Stimulated activated CD4-positive, alpha-beta T cell treated with anti-CD3 and anti-CD28 coated beads, Interleukin-1b, Interleukin-23, amount 100 ng/mL, for 48 hours (primary cell): ENCODE data around the gene OFD1.
A peak's percentile ranks its signal among the peaks of the same experiment; 100 is the strongest.

Experiments
- DNase-seq: peaks from one replicate; pipeline ENCODE4 v3.0.0-alpha.2; 2020

The OFD1 gene

GRCh38 chrX:13752646-13753045 lies 18.1 kb downstream of the OFD1 start:
- DNase-seq: no peak

GRCh38 chrX:13754765-13755164 lies 20.2 kb downstream of the OFD1 start:
- no peak for DNase-seq

- no peak for DNase-seq
These were observed 20.7 kb downstream of the OFD1 start for GRCh38 chrX:13755254-13755653.

GRCh38 chrX:13756381-13756780 lies 21.8 kb downstream of the OFD1 start:
- DNase-seq: no peak

- no peak for DNase-seq
These were observed 24.7 kb downstream of the OFD1 start for GRCh38 chrX:13759152-13759718.

GRCh38 chrX:13760426-13760825 lies 25.9 kb downstream of the OFD1 start:
- DNase-seq: no peak

- DNase-seq: no peak
These were observed 27.3 kb downstream of the OFD1 start for GRCh38 chrX:13761606-13762414.

- no peak for DNase-seq
These were observed 28.9 kb downstream of the OFD1 start for GRCh38 chrX:13763489-13763888.

GRCh38 chrX:13764281-13764680 lies 29.7 kb downstream of the OFD1 start:
- DNase-seq: no peak

- DNase-seq: no peak
These were observed 30.2 kb downstream of the OFD1 start for GRCh38 chrX:13764765-13765164.

GRCh38 chrX:13768939-13769338 lies 34.4 kb downstream of the OFD1 start:
- DNase-seq: no peak

- no peak for DNase-seq
These were observed 35.5 kb downstream of the OFD1 start for GRCh38 chrX:13770013-13770535.

- DNase-seq: no peak
These were observed 40.1 kb downstream of the OFD1 start for GRCh38 chrX:13774696-13775095.

GRCh38 chrX:13775837-13776236 lies 41.3 kb downstream of the OFD1 start:
- DNase-seq: no peak

GRCh38 chrX:13776387-13776786 lies 41.8 kb downstream of the OFD1 start:
- DNase-seq: no peak

GRCh38 chrX:13778916-13779315 lies 44.4 kb downstream of the OFD1 start:
- DNase-seq: peak; percentile 2

GRCh38 chrX:13780868-13781427 lies 46.4 kb downstream of the OFD1 start:
- no peak for DNase-seq

- no peak for DNase-seq
These were observed 51.5 kb downstream of the OFD1 start for GRCh38 chrX:13786048-13786447.

- no peak for DNase-seq
These were observed 55.9 kb downstream of the OFD1 start for GRCh38 chrX:13790206-13791131.

- DNase-seq: no peak
These were observed 56.6 kb downstream of the OFD1 start for GRCh38 chrX:13791145-13791544.

GRCh38 chrX:13791559-13791958 lies 57.0 kb downstream of the OFD1 start:
- no peak for DNase-seq

GRCh38 chrX:13793897-13794296 lies 59.3 kb downstream of the OFD1 start:
- no peak for DNase-seq

GRCh38 chrX:13794417-13794816 lies 59.9 kb downstream of the OFD1 start:
- no peak for DNase-seq
